ENCODE data around the gene ARHGEF10L. TPM values are rescaled to one million over a fixed set of nuclear protein-coding genes. Genes with fewer than 3 reads are reported as not detected.
"Not testable (repeated sequence)": the region's sequence is repeated elsewhere in the genome, so short reads cannot be mapped to it uniquely, and the experiment has no call there.

Gene ARHGEF10L
- total RNA-seq, result 43.0 and 49.4 TPM in 2 replicates
- 39.8 TPM for polyA plus RNA-seq (2012)

- DNase-seq (ENCODE audit: low read depth), result peak; percentile 30
Measured at GRCh38 chr1:17539477-17540254, at the start of gene ARHGEF10L. Gene ARHGEF10L (plus strand): TSS chr1:17539698. CDS start chr1:17580596, 40,898 bp downstream.

- DNase-seq (ENCODE audit: low read depth), result not testable (repeated sequence)
Measured at GRCh38 chr1:17489768-17490417, 49.6 kb upstream of the ARHGEF10L start.

DNA sequence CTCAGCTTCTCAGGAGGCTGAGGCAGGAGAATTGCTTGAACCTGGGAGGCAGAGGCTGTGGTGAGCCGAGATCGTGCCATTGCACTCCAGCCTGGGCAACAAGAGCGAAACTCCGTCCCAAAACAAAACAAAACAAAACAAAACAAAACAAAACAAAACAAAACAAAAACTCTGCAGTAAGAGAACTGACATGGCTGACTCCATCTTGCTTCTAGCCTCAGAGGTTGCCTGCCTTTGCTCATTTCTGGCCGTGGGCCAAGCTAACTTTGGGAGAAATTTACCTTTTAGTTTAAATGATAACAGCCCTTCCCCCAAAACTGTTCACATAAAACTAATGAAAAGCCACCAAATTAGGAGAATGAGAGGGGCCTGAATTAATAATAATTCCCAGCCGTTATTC, 48.8 kb upstream of the ARHGEF10L start:
- DNase-seq (ENCODE audit: low read depth), result not testable (repeated sequence)

DNA sequence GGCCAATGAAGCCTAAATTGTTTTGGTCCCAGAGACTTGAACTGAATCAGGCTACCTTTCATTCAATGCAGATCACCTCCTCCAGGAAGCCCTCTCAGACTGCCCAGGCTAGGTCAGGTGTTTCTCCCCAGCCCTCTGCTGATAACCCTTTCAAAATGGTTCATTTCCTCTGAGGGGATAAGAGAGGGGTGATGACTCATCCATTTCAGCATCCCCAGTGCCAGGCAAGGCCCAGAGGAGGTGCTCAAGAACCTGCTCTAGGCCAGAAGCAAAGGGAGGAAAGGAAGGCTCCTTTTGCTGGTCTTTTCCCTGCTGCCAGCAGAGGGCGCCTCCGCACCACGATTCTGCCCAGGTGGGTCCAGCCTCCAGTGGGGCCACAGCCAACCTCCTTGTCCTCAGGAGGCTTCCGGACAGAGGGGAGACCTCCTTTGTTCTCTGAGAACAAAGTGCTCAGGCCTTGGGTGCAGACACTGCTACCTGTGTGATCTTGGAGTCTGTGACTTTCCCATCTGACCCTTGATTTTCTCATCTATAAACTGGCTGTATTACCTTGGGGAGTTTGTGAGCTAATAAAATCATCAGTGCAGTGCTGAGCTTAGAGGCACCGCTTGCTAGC, 45.3 kb upstream of the ARHGEF10L start:
- peak; percentile 62 for DNase-seq (ENCODE audit: low read depth)

DNA sequence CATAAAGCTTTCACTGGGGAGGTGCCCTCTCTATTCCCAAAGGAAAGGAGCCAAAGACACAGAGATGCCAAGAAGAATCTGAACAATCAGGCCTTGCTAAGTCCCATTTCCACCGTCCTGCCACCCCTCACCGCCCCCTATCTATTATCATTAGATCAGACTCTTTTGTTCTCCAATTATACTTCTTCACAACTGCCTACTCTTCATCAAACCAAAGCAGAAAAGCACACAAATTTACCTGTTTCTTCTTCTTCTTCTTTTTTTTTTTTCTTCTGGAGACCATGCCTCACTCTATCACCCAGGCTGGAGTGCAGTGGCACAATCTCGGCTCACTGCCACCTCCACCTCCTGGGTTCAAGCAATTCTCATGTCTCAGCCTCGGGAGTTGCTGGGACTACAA, 43.1 kb upstream of the ARHGEF10L start:
- no peak for DNase-seq (ENCODE audit: low read depth)

- DNase-seq (ENCODE audit: low read depth), result no peak
Measured at GRCh38 chr1:17498214-17498613, 41.3 kb upstream of the ARHGEF10L start.

DNA sequence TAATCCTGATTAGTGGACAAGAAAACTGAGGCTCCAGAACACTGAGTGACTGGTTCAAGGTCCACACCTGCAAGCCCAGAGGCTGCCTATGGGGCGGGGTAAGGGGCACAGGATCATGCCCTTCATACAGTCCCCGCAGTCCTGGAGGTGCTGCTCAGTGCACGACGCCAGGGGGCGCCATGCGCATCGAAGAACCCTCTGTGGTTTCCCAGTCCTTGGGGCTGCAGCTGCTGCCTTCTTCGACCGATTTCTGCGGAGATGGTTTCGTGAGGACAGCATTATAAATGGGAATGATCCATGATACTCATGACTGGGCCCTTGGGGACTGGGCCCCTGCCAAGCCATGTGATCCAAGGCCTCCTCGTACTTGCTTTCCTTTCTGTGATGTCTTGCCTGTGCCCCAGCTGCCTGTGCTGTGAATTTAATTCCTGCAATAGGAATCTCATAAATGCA, 37.1 kb upstream of the ARHGEF10L start:
- peak; percentile 98 for DNase-seq (ENCODE audit: low read depth)

GRCh38 chr1:17503146-17503545, 36.4 kb upstream of the ARHGEF10L start:
- DNase-seq (ENCODE audit: low read depth), result no peak

- DNase-seq (ENCODE audit: low read depth), result not testable (repeated sequence)
Measured at GRCh38 chr1:17507200-17507599, 32.3 kb upstream of the ARHGEF10L start.

DNA sequence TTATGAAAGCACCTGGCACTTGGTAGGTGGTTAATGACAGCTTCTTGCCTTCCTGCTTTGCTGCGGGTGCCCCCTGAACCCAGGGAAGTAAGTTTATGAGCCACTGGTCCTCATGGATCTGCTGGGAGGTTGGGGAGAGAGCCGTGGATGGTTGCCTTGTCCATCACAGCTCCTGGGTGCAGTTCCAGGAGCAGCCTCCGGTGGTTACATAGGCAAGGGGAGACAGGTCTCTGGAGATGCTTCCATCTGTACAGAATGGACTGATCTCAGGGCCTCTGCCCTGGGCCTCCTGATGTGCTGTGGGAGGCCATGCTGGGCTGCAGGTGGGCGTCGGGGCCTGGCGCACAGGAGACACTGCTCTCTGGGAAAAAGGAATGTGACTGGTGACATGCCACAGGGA, 31.6 kb upstream of the ARHGEF10L start:
- DNase-seq (ENCODE audit: low read depth), result no peak

- DNase-seq (ENCODE audit: low read depth), result no peak
Measured at GRCh38 chr1:17509363-17509762, 30.1 kb upstream of the ARHGEF10L start.

DNA sequence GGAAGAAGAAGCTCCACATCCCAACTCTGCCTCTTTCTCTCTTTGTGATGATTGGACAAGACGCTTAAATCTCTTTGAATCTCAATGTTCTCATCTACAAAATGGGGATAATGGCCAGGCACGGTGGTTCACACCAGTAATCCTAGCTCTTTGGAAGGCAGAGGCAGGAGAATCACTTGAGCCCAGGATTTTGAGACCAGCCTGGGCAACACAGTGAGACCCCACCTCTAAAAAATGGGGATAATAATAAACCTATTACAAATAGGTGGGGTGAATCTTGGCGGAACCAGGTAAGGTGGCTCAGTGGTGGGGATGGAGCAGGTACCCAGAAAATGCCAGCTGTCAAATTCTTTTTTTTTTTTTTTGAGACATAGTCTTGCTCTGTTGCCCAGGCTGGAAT, 29.4 kb upstream of the ARHGEF10L start:
- DNase-seq (ENCODE audit: low read depth), result no peak

- no peak for DNase-seq (ENCODE audit: low read depth)
Measured at GRCh38 chr1:17511188-17511587, 28.3 kb upstream of the ARHGEF10L start.

DNA sequence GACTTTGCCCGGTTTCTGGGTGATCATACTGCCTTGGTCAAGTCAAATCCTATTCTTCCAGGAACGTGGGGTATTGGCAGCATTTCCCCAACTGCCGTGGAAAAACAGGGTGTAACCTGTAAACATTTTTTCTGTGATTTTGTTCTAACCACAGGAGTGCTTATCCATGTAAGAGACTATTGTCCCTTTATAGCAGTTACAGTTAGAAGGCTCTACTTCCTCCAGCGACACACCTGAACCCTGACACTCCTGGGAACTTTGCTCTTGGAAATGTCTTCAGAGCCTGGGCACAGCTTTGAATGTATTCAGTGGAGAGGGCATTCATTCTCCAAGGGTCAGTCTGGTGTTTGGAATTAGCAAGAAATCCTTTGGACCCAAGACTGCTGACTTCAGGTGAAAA, 26.4 kb upstream of the ARHGEF10L start:
- no peak for DNase-seq (ENCODE audit: low read depth)

GRCh38 chr1:17514776-17515175, 24.7 kb upstream of the ARHGEF10L start:
- DNase-seq (ENCODE audit: low read depth), result no peak

- DNase-seq (ENCODE audit: low read depth), result no peak
Measured at GRCh38 chr1:17515902-17516301, 23.6 kb upstream of the ARHGEF10L start.

DNA sequence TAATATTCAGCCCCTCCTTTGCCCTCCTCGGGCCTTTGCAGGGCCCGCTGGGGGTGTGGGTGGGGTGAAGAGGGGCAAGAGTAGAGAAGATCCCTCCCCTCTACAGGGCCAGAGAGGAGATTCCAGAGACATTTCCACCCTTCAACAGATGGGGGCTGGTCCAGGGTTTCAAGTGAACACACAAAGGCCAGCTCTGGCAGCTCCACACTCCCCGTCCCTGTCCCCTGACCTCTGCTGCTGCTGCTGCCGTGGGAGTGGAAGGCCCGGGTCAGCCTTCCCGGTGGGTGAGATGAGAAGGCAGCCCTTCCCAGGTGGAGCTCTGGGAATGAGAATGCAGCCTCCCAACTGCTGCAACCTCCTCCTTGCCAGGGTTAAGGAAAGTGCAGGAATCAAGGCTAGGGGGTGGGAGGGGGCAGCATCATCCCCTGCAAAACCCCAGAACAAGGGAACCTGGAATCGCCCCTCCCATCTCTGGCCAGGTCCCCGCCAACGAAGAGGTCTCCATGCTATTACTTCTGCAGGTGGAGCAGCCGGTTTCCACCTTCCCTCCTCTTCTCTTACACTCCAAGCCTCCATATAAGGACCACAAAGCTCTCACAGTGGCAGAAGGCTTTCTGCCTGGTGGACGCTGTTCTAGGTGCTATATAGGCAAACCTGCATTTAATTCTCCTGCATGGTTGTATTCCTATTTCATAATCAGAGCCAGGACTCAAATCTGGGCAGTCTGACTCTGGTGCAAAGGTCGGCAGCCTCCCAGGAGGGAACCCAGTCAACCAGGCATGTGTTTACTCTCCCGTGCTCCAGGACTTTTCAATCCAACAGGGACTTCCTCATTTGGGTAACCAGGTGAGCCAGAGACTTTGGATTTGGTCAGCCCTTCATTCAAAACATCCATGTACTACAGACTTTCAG, 22.9 kb upstream of the ARHGEF10L start:
- no peak for DNase-seq (ENCODE audit: low read depth)

DNA sequence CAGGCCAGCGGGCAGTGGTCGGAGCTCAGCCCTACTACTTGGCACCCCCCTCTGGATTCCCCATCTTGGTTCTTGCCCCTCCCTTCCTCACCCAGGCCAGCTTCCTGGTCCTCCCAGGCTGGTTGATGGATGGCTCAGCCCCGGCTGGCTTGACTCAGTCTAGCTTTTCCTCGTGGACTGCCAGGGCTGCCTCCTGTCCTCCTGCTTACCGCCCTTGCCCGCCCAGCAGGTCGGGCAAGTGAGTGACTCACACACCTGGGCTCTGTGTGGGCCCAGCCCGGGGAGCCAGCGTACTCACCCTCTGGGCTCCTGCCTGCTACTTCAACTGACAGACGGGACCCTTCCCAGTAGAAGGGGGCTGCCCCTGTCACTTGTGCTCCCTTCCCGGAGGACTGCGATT, 19.5 kb upstream of the ARHGEF10L start:
- no peak for DNase-seq (ENCODE audit: low read depth)

DNA sequence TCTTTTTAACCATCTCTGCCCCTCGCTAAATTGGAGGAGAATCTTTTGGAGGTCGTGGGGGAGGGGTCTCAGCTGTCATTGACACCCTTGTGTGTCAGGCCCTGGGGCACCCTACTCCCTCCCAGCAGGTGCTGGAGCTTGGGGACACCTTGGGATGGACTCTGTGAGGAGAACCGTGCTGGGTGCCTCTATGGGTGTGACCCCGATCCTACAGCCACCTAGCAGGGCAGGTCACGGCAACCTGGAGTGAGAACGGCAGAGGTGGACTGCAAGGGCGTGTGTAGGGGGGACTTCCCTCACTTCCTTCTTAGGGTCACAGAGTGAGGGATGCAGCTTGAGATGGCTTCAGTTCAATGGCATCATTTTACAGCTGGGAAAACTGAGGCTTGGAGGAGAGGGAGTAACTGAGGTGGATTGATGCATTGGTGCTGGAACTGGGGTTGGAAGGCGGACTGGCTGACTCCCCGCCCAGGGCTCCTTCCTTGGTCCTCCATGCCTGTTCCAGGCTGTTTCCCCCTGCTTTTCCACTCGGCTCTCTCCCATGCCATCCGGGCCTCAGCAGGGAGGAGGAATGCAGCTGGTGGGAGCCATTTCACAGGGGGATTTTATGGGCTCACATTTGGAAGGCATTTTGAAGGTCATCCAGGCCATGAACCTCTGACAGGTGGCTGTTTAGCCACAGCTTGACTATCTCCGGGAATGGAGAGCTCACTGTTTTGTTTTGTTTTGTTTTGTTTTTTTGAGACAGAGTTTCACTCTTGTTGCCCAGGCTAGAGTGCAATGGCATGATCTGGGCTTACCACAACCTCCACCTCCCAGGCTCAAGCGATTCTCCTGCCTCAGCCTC, 18.8 kb upstream of the ARHGEF10L start:
- DNase-seq (ENCODE audit: low read depth), result peak; percentile 33

- no peak for DNase-seq (ENCODE audit: low read depth)
Measured at GRCh38 chr1:17521946-17522612, 17.4 kb upstream of the ARHGEF10L start.

Data from myocyte (in vitro differentiated cells).